WTC11 (cell line): ENCODE results near the gene CEP192.

Source experiments
- ATF3 ChIP-seq: sonication (generic); formaldehyde crosslinking; conservative IDR thresholded peaks from 2 replicates; pipeline ENCODE4 v1.8.1; 2022; ENCODE audit warnings: mild to moderate bottlenecking, missing genetic modification reagents
- CREB1 ChIP-seq: sonication (generic); formaldehyde crosslinking; IDR thresholded peaks from 2 replicates; pipeline ENCODE4 v1.8.0; 2023; ENCODE audit warnings: mild to moderate bottlenecking, missing genetic modification reagents
- KAT7 ChIP-seq: sonication (generic); formaldehyde crosslinking; IDR thresholded peaks from 2 replicates; pipeline ENCODE4 v1.8.1; 2023; ENCODE audit warnings: missing genetic modification reagents, mild to moderate bottlenecking, borderline replicate concordance
- NR2C2 ChIP-seq: sonication (generic); formaldehyde crosslinking; IDR thresholded peaks from 2 replicates; pipeline ENCODE4 v1.8.0; 2022; ENCODE audit warnings: mild to moderate bottlenecking, missing genetic modification reagents
- RORB ChIP-seq: fragments of 250-450 bp; sonication (Bioruptor Pico); IDR thresholded peaks from 2 replicates; pipeline ENCODE4 v1.9.0; 2021; ENCODE audit warnings: mild to moderate bottlenecking
- ZNF121 ChIP-seq: sonication (generic); formaldehyde crosslinking; IDR thresholded peaks from 2 replicates; pipeline ENCODE4 v1.8.0; 2023; ENCODE audit warnings: missing genetic modification reagents
- TF ChIP-seq, protein P1 (sequence below): fragments of 200-600 bp; IDR thresholded peaks from 2 replicates; pipeline ENCODE4 v1.8.0; 2022; ENCODE audit warnings: antibody characterized with exemption
- TF ChIP-seq, protein P2 (sequence below): sonication (generic); formaldehyde crosslinking; IDR thresholded peaks from 2 replicates; pipeline ENCODE4 v1.8.1; 2023; ENCODE audit warnings: mild to moderate bottlenecking, missing genetic modification reagents, moderate library complexity

- TF ChIP-seq, protein P1, sequence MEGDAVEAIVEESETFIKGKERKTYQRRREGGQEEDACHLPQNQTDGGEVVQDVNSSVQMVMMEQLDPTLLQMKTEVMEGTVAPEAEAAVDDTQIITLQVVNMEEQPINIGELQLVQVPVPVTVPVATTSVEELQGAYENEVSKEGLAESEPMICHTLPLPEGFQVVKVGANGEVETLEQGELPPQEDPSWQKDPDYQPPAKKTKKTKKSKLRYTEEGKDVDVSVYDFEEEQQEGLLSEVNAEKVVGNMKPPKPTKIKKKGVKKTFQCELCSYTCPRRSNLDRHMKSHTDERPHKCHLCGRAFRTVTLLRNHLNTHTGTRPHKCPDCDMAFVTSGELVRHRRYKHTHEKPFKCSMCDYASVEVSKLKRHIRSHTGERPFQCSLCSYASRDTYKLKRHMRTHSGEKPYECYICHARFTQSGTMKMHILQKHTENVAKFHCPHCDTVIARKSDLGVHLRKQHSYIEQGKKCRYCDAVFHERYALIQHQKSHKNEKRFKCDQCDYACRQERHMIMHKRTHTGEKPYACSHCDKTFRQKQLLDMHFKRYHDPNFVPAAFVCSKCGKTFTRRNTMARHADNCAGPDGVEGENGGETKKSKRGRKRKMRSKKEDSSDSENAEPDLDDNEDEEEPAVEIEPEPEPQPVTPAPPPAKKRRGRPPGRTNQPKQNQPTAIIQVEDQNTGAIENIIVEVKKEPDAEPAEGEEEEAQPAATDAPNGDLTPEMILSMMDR: no peak
- TF ChIP-seq, protein P2, sequence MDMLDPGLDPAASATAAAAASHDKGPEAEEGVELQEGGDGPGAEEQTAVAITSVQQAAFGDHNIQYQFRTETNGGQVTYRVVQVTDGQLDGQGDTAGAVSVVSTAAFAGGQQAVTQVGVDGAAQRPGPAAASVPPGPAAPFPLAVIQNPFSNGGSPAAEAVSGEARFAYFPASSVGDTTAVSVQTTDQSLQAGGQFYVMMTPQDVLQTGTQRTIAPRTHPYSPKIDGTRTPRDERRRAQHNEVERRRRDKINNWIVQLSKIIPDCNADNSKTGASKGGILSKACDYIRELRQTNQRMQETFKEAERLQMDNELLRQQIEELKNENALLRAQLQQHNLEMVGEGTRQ (CRISPR knock-in tag): no peak
- no peak for TF ChIP-seq CREB1 (CRISPR knock-in tag)
- TF ChIP-seq NR2C2 (CRISPR knock-in tag): no peak
- TF ChIP-seq KAT7 (CRISPR knock-in tag): no peak
- TF ChIP-seq ZNF121 (CRISPR knock-in tag): no peak
- TF ChIP-seq ATF3 (CRISPR knock-in tag): no peak
- TF ChIP-seq RORB: no peak
These were observed 156.0 kb downstream of the CEP192 start for GRCh38 chr18:13147130-13147529.
